ENCODE data around the gene PLEKHG7.
"Not testable (repeated sequence)": the region's sequence is repeated elsewhere in the genome, so short reads cannot be mapped to it uniquely, and the experiment has no call there.

Gene PLEKHG7

GRCh38 chr12:92702754-92703679 is at the start of gene PLEKHG7:
Gene PLEKHG7, plus strand, starts transcription at chr12:92702989. Its CDS starts 3,643 bp downstream, at chr12:92706632.
- no peak for TF ChIP-seq ZNF565 (CRISPR knock-in tag; conservative IDR thresholded peaks at IDR 0.05; ENCODE audit: low read depth)
- no peak for ATAC-seq

GRCh38 chr12:92654256-92654655 is 48.5 kb upstream of the PLEKHG7 start:
- not testable (repeated sequence) for ATAC-seq

- TF ChIP-seq OSR1 (CRISPR knock-in tag; IDR thresholded peaks at IDR 0.05) (no peak), RARB (CRISPR knock-in tag; IDR thresholded peaks at IDR 0.05) (no peak), PATZ1 (CRISPR knock-in tag; IDR thresholded peaks at IDR 0.05; ENCODE audit: borderline replicate concordance) (no peak), TOX (CRISPR knock-in tag; IDR thresholded peaks at IDR 0.05; ENCODE audit: borderline replicate concordance) (no peak), ZC3H10 (CRISPR knock-in tag; IDR thresholded peaks at IDR 0.05) (no peak)
- no peak for ATAC-seq
Observed at GRCh38 chr12:92654929-92655328, 47.9 kb upstream of the PLEKHG7 start.

GRCh38 chr12:92656911-92657310 is 45.9 kb upstream of the PLEKHG7 start:
- ATAC-seq, result no peak
- TF ChIP-seq PPARA (CRISPR knock-in tag; IDR thresholded peaks at IDR 0.05; ENCODE audit: borderline replicate concordance) (no peak), ZFP3 (CRISPR knock-in tag; IDR thresholded peaks at IDR 0.05) (no peak), OSR1 (CRISPR knock-in tag; IDR thresholded peaks at IDR 0.05) (no peak), POU6F1 (CRISPR knock-in tag; IDR thresholded peaks at IDR 0.05; ENCODE audit: borderline replicate concordance, low read depth) (no peak), ZFP30 (CRISPR knock-in tag; IDR thresholded peaks at IDR 0.05) (no peak), ZC3H10 (CRISPR knock-in tag; IDR thresholded peaks at IDR 0.05) (no peak), GLIS3 (CRISPR knock-in tag; IDR thresholded peaks at IDR 0.05) (no peak)

- no peak for ATAC-seq
- no peak for TF ChIP-seq ZNF8 (CRISPR knock-in tag; IDR thresholded peaks at IDR 0.05)
- no peak for TF ChIP-seq BACH2 (CRISPR knock-in tag; IDR thresholded peaks at IDR 0.05; ENCODE audit: borderline replicate concordance)
- TF ChIP-seq PATZ1 (CRISPR knock-in tag; IDR thresholded peaks at IDR 0.05; ENCODE audit: borderline replicate concordance), result no peak
- TF ChIP-seq ZNF70 (CRISPR knock-in tag; IDR thresholded peaks at IDR 0.05), result no peak
- no peak for TF ChIP-seq TSHZ2 (CRISPR knock-in tag; IDR thresholded peaks at IDR 0.05)
- TF ChIP-seq CSRNP3 (CRISPR knock-in tag; IDR thresholded peaks at IDR 0.05), result no peak
- no peak for TF ChIP-seq ISL1 (CRISPR knock-in tag; IDR thresholded peaks at IDR 0.05)
- no peak for TF ChIP-seq PPARA (CRISPR knock-in tag; IDR thresholded peaks at IDR 0.05; ENCODE audit: borderline replicate concordance)
- TF ChIP-seq CSDC2 (CRISPR knock-in tag; IDR thresholded peaks at IDR 0.05), result no peak
- TF ChIP-seq TOX (CRISPR knock-in tag; IDR thresholded peaks at IDR 0.05; ENCODE audit: borderline replicate concordance), result no peak
- TF ChIP-seq CREB5 (CRISPR knock-in tag; IDR thresholded peaks at IDR 0.05; ENCODE audit: low read depth), result no peak
- no peak for TF ChIP-seq ZNF565 (CRISPR knock-in tag; conservative IDR thresholded peaks at IDR 0.05; ENCODE audit: low read depth)
- TF ChIP-seq OSR1 (CRISPR knock-in tag; IDR thresholded peaks at IDR 0.05), result no peak
- TF ChIP-seq RARB (CRISPR knock-in tag; IDR thresholded peaks at IDR 0.05), result no peak
- TF ChIP-seq ESRRG (CRISPR knock-in tag; IDR thresholded peaks at IDR 0.05), result no peak
Observed at GRCh38 chr12:92657770-92658169, 45.0 kb upstream of the PLEKHG7 start.
